Fibroblast of villous mesenchyme (primary cell): ENCODE data around the gene REPIN1. TPM values are rescaled to one million over a fixed set of nuclear protein-coding genes. Genes with fewer than 3 reads are reported as not detected.
A peak's percentile ranks its signal among the peaks of the same experiment; 100 is the strongest.

Source experiments
- DNase-seq: peaks from one replicate; pipeline ENCODE4 v3.0.0-alpha.2; 2010; ENCODE audit warnings: low read depth
- H3K4me3 ChIP-seq: 2 replicates; pipeline ENCODE4 v1.5.1; 2011; ENCODE audit warnings: low read depth, mild to moderate bottlenecking, low read length
- CTCF ChIP-seq: IDR thresholded peaks from 2 replicates; pipeline ENCODE4 v1.5.1; 2012; ENCODE audit warnings: low read depth, mild to moderate bottlenecking, low read length; ENCODE audit not compliant: insufficient read depth
- total RNA-seq: library from RNA; depleted of rRNA; stranded (reverse); fragments of >200 nt; gene quantifications from 2 replicates; pipeline ENCODE4 v1.2.3, GENCODE V29; 2012

REPIN1 gene
- total RNA-seq, 1 donor, result 98.4 TPM

- H3K4me3 ChIP-seq, result no peak overlapping the region
- no peak for TF ChIP-seq CTCF
- no peak for DNase-seq
Observed at GRCh38 chr7:150363872-150364271, 4.8 kb upstream of the REPIN1 start.

GRCh38 chr7:150365194-150365593, 3.4 kb upstream of the REPIN1 start:
- no peak overlapping the region for H3K4me3 ChIP-seq
- no peak for DNase-seq
- no peak for TF ChIP-seq CTCF

- DNase-seq, result no peak
- H3K4me3 ChIP-seq, result no peak overlapping the region
- no peak for TF ChIP-seq CTCF
Observed at GRCh38 chr7:150365673-150366398, 2.8 kb upstream of the REPIN1 start.

- no peak for TF ChIP-seq CTCF
- peak overlapping the region; percentile 86 for H3K4me3 ChIP-seq
- DNase-seq, result no peak
Observed at GRCh38 chr7:150367677-150368095, 936 bp upstream of the REPIN1 start.

GRCh38 chr7:150368884-150369747, 494 bp downstream of the REPIN1 start:
- no peak for TF ChIP-seq CTCF
- peak; percentile 75 for DNase-seq
- peak overlapping the region; percentile 86 for H3K4me3 ChIP-seq

GRCh38 chr7:150369748-150370501, 1.3 kb downstream of the REPIN1 start:
- peak overlapping the region; percentile 86 for H3K4me3 ChIP-seq
- TF ChIP-seq CTCF, result no peak
- DNase-seq, result no peak
